VCaP (cell line): ENCODE data around the gene ZBTB18.
A peak's percentile ranks its signal among the peaks of the same experiment; 100 is the strongest.

Source experiments
- H3K27ac ChIP-seq: fragments of 450-650 bp; 2 replicates; pipeline ENCODE4 v1.5.1; 2017
- TF ChIP-seq, protein P1 (sequence below): fragments of 450-650 bp; conservative IDR thresholded peaks from 2 replicates; pipeline ENCODE4 v1.5.1; 2017; ENCODE audit warnings: mild to moderate bottlenecking, moderate library complexity

The ZBTB18 gene

DNA sequence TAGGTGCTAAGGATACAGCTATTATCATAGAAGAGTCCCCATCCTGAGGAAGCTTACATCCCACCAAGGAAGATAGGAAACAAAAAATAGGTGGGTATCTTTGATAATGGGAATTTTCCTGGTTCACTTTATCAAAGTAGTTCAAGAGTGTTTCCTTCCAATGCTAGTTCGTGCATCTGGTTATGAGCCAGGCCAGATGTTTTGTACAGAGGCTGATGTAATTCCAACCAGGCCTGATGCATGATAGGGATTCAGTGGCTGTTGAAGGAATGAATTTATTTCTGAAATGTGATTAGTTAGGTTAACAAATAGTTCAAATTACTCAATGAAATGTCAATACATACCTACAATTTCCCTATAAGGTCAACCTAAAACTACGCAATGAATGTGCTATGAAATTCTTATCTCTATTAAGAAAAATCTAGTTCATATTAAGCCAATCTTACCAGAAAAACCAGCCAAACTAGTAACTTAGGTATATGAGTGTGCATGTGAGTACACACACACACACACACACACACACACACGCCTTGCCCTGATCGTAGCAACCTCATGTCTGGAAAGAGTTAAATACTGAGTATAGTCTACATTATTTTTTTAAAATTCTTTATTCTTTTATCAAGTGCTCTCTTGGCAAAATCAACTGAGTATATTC is 9.5 kb upstream of the ZBTB18 start:
- TF ChIP-seq, protein P1, sequence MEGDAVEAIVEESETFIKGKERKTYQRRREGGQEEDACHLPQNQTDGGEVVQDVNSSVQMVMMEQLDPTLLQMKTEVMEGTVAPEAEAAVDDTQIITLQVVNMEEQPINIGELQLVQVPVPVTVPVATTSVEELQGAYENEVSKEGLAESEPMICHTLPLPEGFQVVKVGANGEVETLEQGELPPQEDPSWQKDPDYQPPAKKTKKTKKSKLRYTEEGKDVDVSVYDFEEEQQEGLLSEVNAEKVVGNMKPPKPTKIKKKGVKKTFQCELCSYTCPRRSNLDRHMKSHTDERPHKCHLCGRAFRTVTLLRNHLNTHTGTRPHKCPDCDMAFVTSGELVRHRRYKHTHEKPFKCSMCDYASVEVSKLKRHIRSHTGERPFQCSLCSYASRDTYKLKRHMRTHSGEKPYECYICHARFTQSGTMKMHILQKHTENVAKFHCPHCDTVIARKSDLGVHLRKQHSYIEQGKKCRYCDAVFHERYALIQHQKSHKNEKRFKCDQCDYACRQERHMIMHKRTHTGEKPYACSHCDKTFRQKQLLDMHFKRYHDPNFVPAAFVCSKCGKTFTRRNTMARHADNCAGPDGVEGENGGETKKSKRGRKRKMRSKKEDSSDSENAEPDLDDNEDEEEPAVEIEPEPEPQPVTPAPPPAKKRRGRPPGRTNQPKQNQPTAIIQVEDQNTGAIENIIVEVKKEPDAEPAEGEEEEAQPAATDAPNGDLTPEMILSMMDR: no peak
- peak overlapping the region; percentile 62 for H3K27ac ChIP-seq

DNA sequence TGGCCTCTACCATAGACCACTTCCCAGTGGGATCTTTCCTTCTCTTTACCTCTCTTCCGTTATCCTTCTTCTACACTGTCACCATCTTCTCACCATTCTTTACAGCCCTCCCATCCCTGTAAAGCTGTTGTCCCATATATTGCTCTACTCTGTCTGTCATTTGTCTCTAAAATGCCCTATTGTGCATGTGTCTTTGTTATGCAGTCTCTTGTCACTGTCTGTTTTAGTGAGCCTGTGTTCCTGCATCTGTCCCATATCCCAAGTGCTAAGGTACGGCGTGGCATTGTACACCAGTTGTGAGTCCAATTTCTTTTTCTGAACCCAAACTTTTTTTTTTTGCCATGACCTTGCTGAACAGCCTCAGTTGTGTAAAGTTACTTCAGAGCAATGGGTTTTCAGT is 8.8 kb upstream of the ZBTB18 start:
- no peak overlapping the region for H3K27ac ChIP-seq
- TF ChIP-seq, protein P1: no peak

DNA sequence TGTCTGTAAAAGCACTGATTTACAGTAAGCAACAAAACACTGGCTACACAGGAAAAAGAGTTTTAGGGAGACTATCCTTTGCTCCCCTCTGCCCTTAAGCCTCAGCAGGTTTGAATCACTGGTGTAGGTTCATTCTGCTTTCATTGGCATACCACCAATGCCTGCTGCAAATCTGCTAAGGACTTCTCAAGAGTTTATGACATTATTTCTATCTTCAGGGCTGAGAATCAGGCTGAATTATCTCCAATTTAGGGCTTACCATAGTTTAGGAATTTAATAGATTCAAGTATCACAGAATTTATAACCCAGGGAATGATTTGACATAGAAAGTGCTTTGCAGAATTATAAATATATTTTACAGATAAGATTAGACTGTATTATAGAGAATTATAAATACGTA is 6.7 kb upstream of the ZBTB18 start:
- TF ChIP-seq, protein P1: no peak
- H3K27ac ChIP-seq: no peak overlapping the region

DNA sequence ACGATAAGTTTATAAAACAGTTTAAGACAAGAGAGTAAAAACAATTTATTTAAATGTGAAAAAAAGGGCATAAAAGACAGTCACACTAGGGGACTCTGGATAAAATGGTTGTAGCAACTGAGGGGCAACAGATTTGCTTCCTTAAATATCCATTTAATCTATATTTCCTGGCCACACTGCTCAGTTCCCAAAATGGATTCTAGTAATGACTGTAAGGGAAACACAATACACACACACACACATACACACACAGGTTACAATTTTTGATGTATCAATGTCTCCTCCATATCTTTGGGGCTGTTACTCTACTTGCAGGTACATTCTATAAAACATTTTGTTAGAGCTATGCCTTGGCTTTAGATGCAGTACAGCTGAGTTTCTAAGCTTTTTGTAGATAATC is 4.8 kb upstream of the ZBTB18 start:
- peak overlapping the region; percentile 93 for H3K27ac ChIP-seq

DNA sequence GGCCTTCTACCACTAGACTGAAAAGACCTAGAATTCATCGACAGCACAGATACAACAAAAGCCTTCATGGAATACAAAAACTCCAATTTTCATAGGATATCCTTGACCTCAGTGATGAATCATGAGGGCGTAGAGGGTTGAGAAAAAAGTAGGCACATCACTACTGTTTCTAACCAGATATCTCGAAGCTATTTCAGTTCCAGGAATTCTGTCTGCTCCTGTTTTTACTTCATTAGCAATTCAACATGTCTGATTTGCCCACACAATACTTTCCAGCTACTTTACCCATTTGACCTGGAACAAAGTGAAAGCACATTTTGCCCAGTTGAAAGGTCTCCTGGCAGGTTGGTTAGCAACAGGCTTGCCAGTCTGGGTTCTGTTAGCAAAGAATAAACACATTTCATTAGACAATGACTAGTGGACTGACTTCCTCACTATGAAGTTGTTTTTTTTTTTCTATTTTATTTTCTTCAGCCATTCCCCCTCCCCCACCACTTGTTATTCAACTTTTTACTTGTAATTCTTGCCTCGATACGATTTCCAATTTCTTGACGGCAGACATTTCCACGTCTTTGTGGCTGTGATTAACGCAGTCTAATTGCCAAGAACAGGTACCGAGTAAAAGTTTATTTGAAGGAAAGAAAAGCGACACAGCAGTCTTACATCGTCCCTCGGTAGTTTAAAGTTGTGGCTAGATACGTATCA is 4.0 kb upstream of the ZBTB18 start:
- TF ChIP-seq, protein P1: no peak
- peak overlapping the region; percentile 93 for H3K27ac ChIP-seq

DNA sequence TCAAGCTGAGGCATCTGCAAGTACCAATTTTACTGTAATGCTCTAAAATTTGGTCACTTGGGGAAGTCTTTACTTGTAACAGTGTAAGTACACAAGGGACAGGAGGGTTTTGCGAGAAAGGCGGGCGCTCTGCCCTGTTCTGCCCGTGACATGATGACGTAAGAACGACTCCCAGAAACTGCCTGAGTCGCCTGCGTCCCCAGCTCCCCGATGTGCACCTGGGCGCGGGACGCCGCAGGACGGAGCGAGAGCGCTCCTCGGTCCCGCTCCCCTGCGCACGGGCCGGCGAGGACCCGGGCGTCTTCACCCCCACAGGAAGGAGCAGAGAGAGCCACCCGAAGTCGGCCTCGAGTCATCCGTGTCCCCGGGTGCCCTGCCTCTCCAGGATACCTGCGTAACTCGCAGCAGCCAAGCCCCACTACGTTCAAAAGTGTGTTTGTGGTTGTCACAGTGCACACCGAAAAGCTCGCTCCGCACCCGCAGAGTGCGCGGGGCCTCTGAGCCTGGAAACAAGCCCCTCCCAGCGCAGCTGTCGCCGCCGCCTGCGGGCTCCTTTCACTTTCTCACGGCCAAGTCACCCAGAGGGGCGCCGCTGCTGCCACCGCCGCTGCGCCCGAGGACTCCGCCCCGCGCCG is 3.3 kb upstream of the ZBTB18 start:
- TF ChIP-seq, protein P1: no peak
- H3K27ac ChIP-seq: peak overlapping the region; percentile 93

DNA sequence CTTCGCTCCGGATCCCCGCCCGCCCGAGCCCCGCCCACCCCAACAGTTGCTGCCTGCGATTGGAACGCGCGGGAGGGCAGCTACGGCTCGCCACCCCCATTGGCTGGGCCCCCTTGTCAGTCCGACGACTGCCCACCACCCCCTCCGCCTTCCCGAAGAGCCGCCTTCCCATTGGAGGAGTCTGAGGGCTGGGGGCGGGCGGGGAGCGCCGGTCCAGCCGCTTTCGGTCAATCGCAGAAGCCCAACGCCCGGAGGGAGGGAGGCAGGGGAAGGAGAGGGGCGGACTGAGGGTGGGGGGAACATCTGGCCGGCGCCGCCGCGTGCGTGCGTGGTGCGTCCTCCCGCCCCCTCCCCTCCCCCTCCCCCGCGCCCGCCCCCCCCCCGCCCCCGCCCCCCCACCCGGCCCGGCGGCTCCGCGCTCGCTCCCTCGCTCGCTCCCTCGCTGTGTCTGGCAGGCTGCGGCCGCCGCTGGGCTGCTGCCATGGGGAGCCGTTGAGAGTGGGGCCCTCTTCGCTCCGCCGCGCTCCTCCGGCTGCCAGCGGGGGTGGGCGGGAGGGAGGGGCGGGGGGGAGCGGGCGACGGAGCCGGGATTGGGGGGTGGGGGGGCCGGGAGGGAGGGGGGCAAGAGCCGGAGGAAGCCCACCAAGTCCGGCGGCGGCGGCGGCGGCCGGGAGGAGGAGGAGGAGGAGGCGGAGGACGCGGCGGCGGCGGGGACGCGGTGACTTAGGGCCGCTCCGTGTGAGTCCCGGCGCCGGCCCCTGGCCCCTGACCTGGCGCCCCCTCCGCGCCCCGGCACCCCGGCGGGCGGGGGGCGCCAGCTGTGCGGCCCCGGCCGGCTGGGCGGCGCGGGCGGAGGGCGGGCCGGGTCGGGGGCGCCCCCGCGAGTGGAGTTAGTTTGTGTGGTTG is 2.6 kb upstream of the ZBTB18 start:
- peak overlapping the region; percentile 93 for H3K27ac ChIP-seq
- TF ChIP-seq, protein P1: no peak
